ENCODE results near the gene PTK7. TPM values are rescaled to one million over a fixed set of nuclear protein-coding genes. Genes with fewer than 3 reads are reported as not detected.

Gene PTK7
- total and polyA plus RNA-seq, 2 of the 8 experiments (the other 6 are each of a cell fraction or from before 2014, with no cell fraction given) = 110 to 138 TPM

GRCh38 chr6:43181621-43181941 lies 105.5 kb downstream of the PTK7 start (continued):
- TF ChIP-seq POLR2AphosphoS5 (IDR thresholded peaks at IDR 0.05; ENCODE audit: low read depth, low read length) = 0 out of 2 replicates have a peak, but pooled peaks have one; percentile 98
